ENCODE measurements around the gene UBE2D1. TPM values are rescaled to one million over a fixed set of nuclear protein-coding genes. Genes with fewer than 3 reads are reported as not detected.

Gene UBE2D1
- total and polyA plus RNA-seq, 2 donors (not counting 3 experiments of a cell fraction or from before 2014, with no cell fraction given) = 13.5 to 14.5 TPM

GRCh38 chr10:58371473-58371872, 36.7 kb downstream of the UBE2D1 start:
- FAIRE-seq = no peak
- Histone ChIP-seq H3K9me1 (replicated peaks; ENCODE audit: control insufficient read depth, extremely low read depth, insufficient read depth, low read length) (no peaks in the 10 kb centered on the region), H3K36me3 (ENCODE audit: control insufficient read depth in 2 of 2, extremely low read depth in 1 of 2, insufficient read depth in 2 of 2, low read length in 2 of 2) (no peaks in the 10 kb centered on the region), H3K9me3 (replicated peaks; ENCODE audit: control insufficient read depth, insufficient read depth, low read length) (no peaks in the 10 kb centered on the region), H3K27ac (ENCODE audit: insufficient read depth, low read depth, low read length) (no peak overlapping the region), H2AFZ (ENCODE audit: low read depth, low read length) (no peak overlapping the region), H3K79me2 (ENCODE audit: control insufficient read depth, insufficient read depth, low read length) (no peaks in the 10 kb centered on the region), H3K4me3 (replicated peaks in 1 of 3; ENCODE audit: insufficient read depth in 1 of 3, low read depth in 1 of 3, low read length in 3 of 3) (no peak overlapping the region), H3K4me2 (ENCODE audit: insufficient read depth, low read length) (no peak overlapping the region), H3K27me3 (ENCODE audit: control insufficient read depth in 2 of 2, insufficient read depth in 2 of 2, low read length in 2 of 2) (no peaks in the 10 kb centered on the region), H3K9ac (replicated peaks; ENCODE audit: extremely low read depth, insufficient read depth, low read length) (no peak overlapping the region), H3K4me1 (ENCODE audit: control insufficient read depth, extremely low read depth, insufficient read depth, low read length) (no peaks in the 10 kb centered on the region), H4K20me1 (replicated peaks; ENCODE audit: control insufficient read depth, extremely low read depth, insufficient read depth, low read length) (no peaks in the 10 kb centered on the region)
- CTCF ChIA-PET = interaction anchor here (1.4 kb wide), 1 partner anchor 14 kb away, joined by 5 read pairs; the partner anchor contains the start of gene TFAM
- intact Hi-C loops (cut with micrococcal nuclease) = no loop called here
- dilution Hi-C loops (cut with MboI; ENCODE audit: extremely low pct_ligation_motif_present, low sequenced_read_pairs) = no loop called here
- DNase-seq (ENCODE audit: low read depth, low spot score) = no peak
- no TSS peak for BruUV-seq (replicated peaks)
- TF ChIP-seq POLR2A (IDR thresholded peaks at IDR 0.05; ENCODE audit: low read depth, low read length) (no peak), POLR2AphosphoS5 (IDR thresholded peaks at IDR 0.05; ENCODE audit: insufficient read depth, low read depth, low read length) (no peak), JUN (IDR thresholded peaks at IDR 0.05; ENCODE audit: borderline replicate concordance, insufficient read depth, insufficient read length, low read depth) (no peak), GATA2 (IDR thresholded peaks at IDR 0.05; ENCODE audit: insufficient read depth, insufficient read length, low read depth, low read length) (no peak), MAX (IDR thresholded peaks at IDR 0.05; ENCODE audit: insufficient read depth, insufficient read length) (no peak), MYC (IDR thresholded peaks at IDR 0.05; ENCODE audit: low read depth, low read length) (no peak)
- POLR2A ChIA-PET = no interaction called here

GRCh38 chr10:58372607-58373441, 38.0 kb downstream of the UBE2D1 start:
- no peak overlapping the region for H3K4me2 ChIP-seq (ENCODE audit: insufficient read depth, low read length)
- no peaks in the 10 kb centered on the region for H3K27me3 ChIP-seq (ENCODE audit: control insufficient read depth in 2 of 2, insufficient read depth in 2 of 2, low read length in 2 of 2)
- no peak overlapping the region for H3K27ac ChIP-seq (ENCODE audit: insufficient read depth, low read depth, low read length)
- no peak overlapping the region for H3K9ac ChIP-seq (replicated peaks; ENCODE audit: extremely low read depth, insufficient read depth, low read length)
- H3K79me2 ChIP-seq (ENCODE audit: control insufficient read depth, insufficient read depth, low read length) = no peaks in the 10 kb centered on the region
- no peak for FAIRE-seq
- ChIA-PET POLR2A (no interaction called here), CTCF (interaction anchor here (1.9 kb wide), 1 partner anchor 13 kb away, joined by 6 read pairs; the partner anchor contains the start of gene TFAM)
- no peak overlapping the region for H3K4me3 ChIP-seq (replicated peaks in 1 of 3; ENCODE audit: insufficient read depth in 1 of 3, low read depth in 1 of 3, low read length in 3 of 3)
- dilution Hi-C loops (cut with MboI; ENCODE audit: extremely low pct_ligation_motif_present, low sequenced_read_pairs) (no loop called here), intact Hi-C loops (cut with micrococcal nuclease) (no loop called here)
- no peaks in the 10 kb centered on the region for H3K9me1 ChIP-seq (replicated peaks; ENCODE audit: control insufficient read depth, extremely low read depth, insufficient read depth, low read length)
- TF ChIP-seq CTCF (IDR thresholded peaks at IDR 0.05; ENCODE audit: extremely low read depth in 1 of 2, insufficient read depth in 1 of 2, low read depth in 1 of 2, low read length in 2 of 2) (no peak), EZH2 (IDR thresholded peaks at IDR 0.05; ENCODE audit: borderline replicate concordance, low read depth, low read length, severe bottlenecking) (no peak), POLR2A (IDR thresholded peaks at IDR 0.05; ENCODE audit: low read depth, low read length) (no peak), JUN (IDR thresholded peaks at IDR 0.05; ENCODE audit: borderline replicate concordance, insufficient read depth, insufficient read length, low read depth) (no peak)
- H3K4me1 ChIP-seq (ENCODE audit: control insufficient read depth, extremely low read depth, insufficient read depth, low read length) = no peaks in the 10 kb centered on the region
- H2AFZ ChIP-seq (ENCODE audit: low read depth, low read length) = no peak overlapping the region
- no TSS peak for BruUV-seq (replicated peaks)
- no peaks in the 10 kb centered on the region for H3K36me3 ChIP-seq (ENCODE audit: control insufficient read depth in 2 of 2, extremely low read depth in 1 of 2, insufficient read depth in 2 of 2, low read length in 2 of 2)
- no peaks in the 10 kb centered on the region for H3K9me3 ChIP-seq (replicated peaks; ENCODE audit: control insufficient read depth, insufficient read depth, low read length)
- no peaks in the 10 kb centered on the region for H4K20me1 ChIP-seq (replicated peaks; ENCODE audit: control insufficient read depth, extremely low read depth, insufficient read depth, low read length)
- DNase-seq (ENCODE audit: low read depth, low spot score) = no peak
